Smooth muscle cell (in vitro differentiated cells): ENCODE data around the gene GON7. TPM values are rescaled to one million over a fixed set of nuclear protein-coding genes. Genes with fewer than 3 reads are reported as not detected.

Experiments used
- DNase-seq: peaks from one replicate; lab custom pipeline; 2025; ENCODE audit not compliant: unreplicated experiment; lab: John Stamatoyannopoulos, UW
- H2AFZ ChIP-seq: fragments of 200-600 bp; sonication (generic); 2 replicates; pipeline ENCODE4 v1.6.0; 2016; ENCODE audit warnings: antibody characterized with exemption, low read depth, mild to moderate bottlenecking
- H3F3A ChIP-seq: fragments of 200-600 bp; sonication (generic); 2 replicates; pipeline ENCODE4 v1.6.0; 2017; ENCODE audit warnings: antibody characterized with exemption, low read depth
- H3K27ac ChIP-seq: fragments of 200-600 bp; sonication (generic); 2 replicates; pipeline ENCODE4 v1.5.1; 2016; ENCODE audit warnings: low read depth, mild to moderate bottlenecking
- H3K27me3 ChIP-seq: fragments of 200-600 bp; sonication (generic); 2 replicates; pipeline ENCODE4 v1.6.1; 2016; ENCODE audit warnings: low read depth, mild to moderate bottlenecking
- H3K36me3 ChIP-seq: fragments of 200-600 bp; sonication (generic); 2 replicates; pipeline ENCODE4 v1.5.1; 2016; ENCODE audit warnings: low read depth
- H3K4me1 ChIP-seq: fragments of 200-600 bp; sonication (generic); 2 replicates; pipeline ENCODE4 v1.5.1; 2016; ENCODE audit warnings: low read depth
- H3K4me2 ChIP-seq: fragments of 200-600 bp; sonication (generic); 2 replicates; pipeline ENCODE4 v1.6.0; 2016; ENCODE audit warnings: mild to moderate bottlenecking
- H3K4me3 ChIP-seq: fragments of 200-600 bp; sonication (generic); 2 replicates; pipeline ENCODE4 v1.5.1; 2016; ENCODE audit warnings: mild to moderate bottlenecking
- H3K79me2 ChIP-seq: fragments of 200-600 bp; sonication (generic); 2 replicates; pipeline ENCODE4 v1.6.0; 2016; ENCODE audit warnings: low read depth, mild to moderate bottlenecking
- H3K9ac ChIP-seq: fragments of 200-600 bp; sonication (generic); 2 replicates; pipeline ENCODE4 v1.6.0; 2016; ENCODE audit warnings: low read depth
- H3K9me3 ChIP-seq: fragments of 200-600 bp; sonication (generic); replicated peaks from 2 replicates; pipeline ENCODE4 v1.5.1; 2016; ENCODE audit warnings: low read depth
- H4K20me1 ChIP-seq: fragments of 200-600 bp; sonication (generic); 2 replicates; pipeline ENCODE4 v1.6.0; 2016; ENCODE audit warnings: low read depth
- WGBS: methylation state at CpG from one replicate; pipeline ENCODE4 v1.1.7; 2016; ENCODE audit warnings: low lambda C conversion rate; 5-methylcytosine and 5-hydroxymethylcytosine counted together
- polyA plus RNA-seq: library from polyadenylated mRNA; unstranded; fragments of >200 nt; fragmentation: Nextera tagmentation; extraction: Ambion mirVana; gene quantifications from 2 replicates; pipeline ENCODE4 v1.2.1, GENCODE V29; 2016
- total RNA-seq: library from RNA; depleted of rRNA; stranded (reverse); fragments of >200 nt; gene quantifications from 2 replicates; pipeline ENCODE4 v1.2.3, GENCODE V29; 2014
- TF ChIP-seq, protein P1 (sequence below): fragments of 200-600 bp; sonication (generic); IDR thresholded peaks from 2 replicates; pipeline ENCODE4 v1.5.1; 2017; ENCODE audit warnings: borderline replicate concordance, mild to moderate bottlenecking, antibody characterized with exemption; ENCODE audit not compliant: insufficient read depth, poor library complexity, severe bottlenecking

Gene GON7
- total and polyA plus RNA-seq, 2 experiments from 2014 or later: 8.6 to 10.9 TPM

DNA sequence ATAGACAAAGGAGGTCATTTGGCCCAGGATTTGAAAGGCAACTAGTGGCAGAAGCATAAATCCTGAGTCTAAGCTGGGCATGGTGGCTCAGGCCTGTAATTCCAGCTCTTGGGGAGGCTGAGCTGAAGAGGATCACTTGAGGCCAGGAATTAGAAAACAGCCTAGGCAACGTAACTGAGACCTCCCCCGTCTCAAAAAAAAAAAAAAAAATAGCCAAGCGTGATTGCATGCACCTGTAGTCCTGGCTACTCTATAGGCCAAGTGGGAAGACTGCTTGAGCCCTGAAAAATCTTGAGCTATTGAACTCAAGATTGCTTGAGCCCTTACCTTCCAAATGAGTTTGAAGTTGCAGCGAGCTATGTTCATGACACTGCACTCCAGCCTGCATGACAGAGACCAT, 7.8 kb downstream of the GON7 start:
- DNase-seq: no peak
- Histone ChIP-seq H3K4me1 (no peaks in the 10 kb centered on the region), H3K36me3 (no peaks in the 10 kb centered on the region), H4K20me1 (no peaks in the 10 kb centered on the region), H2AFZ (no peak overlapping the region), H3K4me2 (no peak overlapping the region), H3F3A (no peaks in the 10 kb centered on the region), H3K27ac (no peak overlapping the region), H3K79me2 (peaks cover 11% of the 10 kb centered on the region), H3K4me3 (no peak overlapping the region), H3K9me3 (no peaks in the 10 kb centered on the region), H3K9ac (no peak overlapping the region), H3K27me3 (no peaks in the 10 kb centered on the region)
- WGBS: 95% methylated on average over 4 of the region's 4 CpGs
- TF ChIP-seq, protein P1, sequence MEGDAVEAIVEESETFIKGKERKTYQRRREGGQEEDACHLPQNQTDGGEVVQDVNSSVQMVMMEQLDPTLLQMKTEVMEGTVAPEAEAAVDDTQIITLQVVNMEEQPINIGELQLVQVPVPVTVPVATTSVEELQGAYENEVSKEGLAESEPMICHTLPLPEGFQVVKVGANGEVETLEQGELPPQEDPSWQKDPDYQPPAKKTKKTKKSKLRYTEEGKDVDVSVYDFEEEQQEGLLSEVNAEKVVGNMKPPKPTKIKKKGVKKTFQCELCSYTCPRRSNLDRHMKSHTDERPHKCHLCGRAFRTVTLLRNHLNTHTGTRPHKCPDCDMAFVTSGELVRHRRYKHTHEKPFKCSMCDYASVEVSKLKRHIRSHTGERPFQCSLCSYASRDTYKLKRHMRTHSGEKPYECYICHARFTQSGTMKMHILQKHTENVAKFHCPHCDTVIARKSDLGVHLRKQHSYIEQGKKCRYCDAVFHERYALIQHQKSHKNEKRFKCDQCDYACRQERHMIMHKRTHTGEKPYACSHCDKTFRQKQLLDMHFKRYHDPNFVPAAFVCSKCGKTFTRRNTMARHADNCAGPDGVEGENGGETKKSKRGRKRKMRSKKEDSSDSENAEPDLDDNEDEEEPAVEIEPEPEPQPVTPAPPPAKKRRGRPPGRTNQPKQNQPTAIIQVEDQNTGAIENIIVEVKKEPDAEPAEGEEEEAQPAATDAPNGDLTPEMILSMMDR: no peak

DNA sequence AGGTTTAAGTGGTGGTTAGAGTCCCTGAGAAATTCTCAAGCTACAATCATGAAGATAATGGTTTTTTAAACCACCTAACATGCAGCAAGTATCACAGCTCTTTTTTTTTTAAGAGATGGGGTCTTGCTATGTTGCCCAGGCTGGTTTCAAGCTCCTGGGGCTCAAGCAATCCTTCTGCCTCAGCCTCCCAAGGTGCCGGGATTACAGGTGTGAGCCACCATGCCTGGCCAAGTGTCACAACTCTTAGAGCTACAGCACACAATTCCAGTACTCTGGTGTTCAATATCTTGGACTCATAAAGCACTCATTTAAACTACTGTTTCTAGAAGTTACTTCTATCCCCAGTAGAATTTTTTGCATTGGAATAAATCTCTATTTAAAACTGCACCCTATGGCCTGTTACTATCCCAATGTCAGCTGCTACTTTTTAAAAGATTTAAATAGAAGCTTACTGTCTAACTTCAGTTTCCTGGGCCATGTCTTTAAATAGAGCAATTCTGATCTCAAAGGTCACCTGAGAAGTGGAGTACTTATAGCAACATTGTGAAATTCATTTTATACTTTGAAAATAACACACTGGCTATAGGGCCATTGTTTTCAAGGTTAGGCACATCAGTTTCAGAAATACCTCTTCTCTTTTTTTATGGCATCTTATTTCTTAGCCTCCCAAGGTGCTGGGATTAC, 11.4 kb downstream of the GON7 start:
- H3K27me3 ChIP-seq: no peaks in the 10 kb centered on the region
- H3K4me3 ChIP-seq: no peak overlapping the region
- 90% methylated on average over 1 of the region's 1 CpG for WGBS
- TF ChIP-seq, protein P1: no peak
- H3K9me3 ChIP-seq: no peaks in the 10 kb centered on the region
- H4K20me1 ChIP-seq: no peaks in the 10 kb centered on the region
- no peaks in the 10 kb centered on the region for H3F3A ChIP-seq
- no peaks in the 10 kb centered on the region for H3K36me3 ChIP-seq
- no peak for DNase-seq
- peaks cover 3% of the 10 kb centered on the region for H3K79me2 ChIP-seq
- no peak overlapping the region for H3K27ac ChIP-seq
- no peak overlapping the region for H2AFZ ChIP-seq
- no peak overlapping the region for H3K9ac ChIP-seq
- H3K4me2 ChIP-seq: no peak overlapping the region
- H3K4me1 ChIP-seq: no peaks in the 10 kb centered on the region

DNA sequence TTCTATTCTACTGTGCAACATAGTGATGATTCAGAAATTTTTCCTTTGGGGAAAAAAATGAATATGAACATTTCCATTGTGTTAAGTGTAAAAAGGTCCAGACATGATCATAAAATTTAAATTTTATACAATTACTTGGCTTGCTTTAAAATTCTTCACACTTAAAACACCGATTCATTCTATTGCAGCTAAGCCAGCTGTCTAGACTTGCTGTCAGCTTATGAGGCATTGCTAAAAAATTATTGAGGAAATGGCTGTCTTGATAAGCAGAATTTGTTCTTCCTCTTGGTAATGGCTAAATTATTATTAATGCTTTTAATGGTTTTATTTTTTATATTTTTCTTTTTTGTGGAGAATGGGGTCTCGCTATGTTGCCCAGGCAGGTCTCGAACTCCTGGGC, 19.9 kb downstream of the GON7 start:
- H3K4me3 ChIP-seq: no peak overlapping the region
- H3F3A ChIP-seq: peaks cover 3% of the 10 kb centered on the region
- H4K20me1 ChIP-seq: no peaks in the 10 kb centered on the region
- 92% methylated on average over 3 of the region's 3 CpGs for WGBS
- no peaks in the 10 kb centered on the region for H3K36me3 ChIP-seq
- peaks cover 3% of the 10 kb centered on the region for H3K4me1 ChIP-seq
- no peak overlapping the region for H2AFZ ChIP-seq
- no peaks in the 10 kb centered on the region for H3K27me3 ChIP-seq
- no peak overlapping the region for H3K27ac ChIP-seq
- H3K4me2 ChIP-seq: no peak overlapping the region
- TF ChIP-seq, protein P1: no peak
- H3K79me2 ChIP-seq: peaks cover 27% of the 10 kb centered on the region
- no peak overlapping the region for H3K9ac ChIP-seq
- H3K9me3 ChIP-seq: no peaks in the 10 kb centered on the region
- DNase-seq: no peak

DNA sequence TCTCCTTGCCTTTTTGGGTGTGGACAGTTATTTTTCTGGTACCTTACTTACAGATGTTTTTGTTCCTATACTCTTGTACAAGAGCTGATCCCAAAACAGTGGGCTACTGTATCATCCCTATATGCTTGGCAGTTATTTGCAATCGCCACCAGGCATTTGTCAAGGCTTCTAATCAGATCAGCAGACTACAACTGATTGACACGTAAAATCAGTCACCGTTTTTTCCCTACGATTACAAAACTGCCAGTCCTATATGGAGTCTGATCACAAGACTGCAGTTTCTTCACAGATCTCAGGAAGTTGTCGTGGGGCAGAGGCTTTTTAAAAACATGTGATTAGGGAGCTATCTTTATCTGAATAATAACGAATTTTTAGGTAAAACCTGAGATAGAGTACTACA, 20.4 kb downstream of the GON7 start:
- no peak overlapping the region for H3K27ac ChIP-seq
- DNase-seq: no peak
- H3K9me3 ChIP-seq: no peaks in the 10 kb centered on the region
- H3K9ac ChIP-seq: no peak overlapping the region
- no peaks in the 10 kb centered on the region for H3K36me3 ChIP-seq
- TF ChIP-seq, protein P1: no peak
- no peak overlapping the region for H3K4me3 ChIP-seq
- H3K4me2 ChIP-seq: no peak overlapping the region
- whole genome bisulfite sequencing: 93% methylated on average over 6 of the region's 6 CpGs
- H3K4me1 ChIP-seq: peaks cover 3% of the 10 kb centered on the region
- H3K27me3 ChIP-seq: no peaks in the 10 kb centered on the region
- no peak overlapping the region for H2AFZ ChIP-seq
- no peaks in the 10 kb centered on the region for H4K20me1 ChIP-seq
- peaks cover 3% of the 10 kb centered on the region for H3F3A ChIP-seq
- H3K79me2 ChIP-seq: peaks cover 27% of the 10 kb centered on the region
